Measurements from ENCODE around the gene WDR87. TPM values are rescaled to one million over a fixed set of nuclear protein-coding genes. Genes with fewer than 3 reads are reported as not detected.

WDR87 gene
- total RNA-seq, 1 donor from 2014 or later = not detected

- Mint-ChIP-seq H3K27me3 (ENCODE audit: insufficient read depth, low read depth) (no peaks in the 10 kb centered on the region), H3K36me3 (peaks cover 13% of the 10 kb centered on the region), H3K4me1 (peaks cover 53% of the 10 kb centered on the region), H3K27ac (peak overlapping the region; percentile 26), H3K4me3 (peak overlapping the region; percentile 62), H3K9me3 (peaks cover 13% of the 10 kb centered on the region)
- TF ChIP-seq EZH2phosphoT487 (IDR thresholded peaks at IDR 0.05) (no peak), EZH2 (IDR thresholded peaks at IDR 0.05) (no peak), CTCF (IDR thresholded peaks at IDR 0.05) (no peak)
- Histone ChIP-seq H3K27me3 (no peaks in the 10 kb centered on the region), H3K4me1 (peaks cover 53% of the 10 kb centered on the region), H3K79me2 (ENCODE audit: low read depth) (peaks cover 92% of the 10 kb centered on the region), H3K4me3 (peak overlapping the region; percentile 25), H3K9me3 (ENCODE audit: low read depth) (no peaks in the 10 kb centered on the region), H3F3A (ENCODE audit: low read depth) (peaks cover 44% of the 10 kb centered on the region), H4K20me1 (ENCODE audit: low read depth) (peaks cover 20% of the 10 kb centered on the region), H3K27ac (peak overlapping the region; percentile 89), H3K36me3 (no peaks in the 10 kb centered on the region), H3K9ac (no peak overlapping the region), H2AFZ (replicated peaks) (no peak overlapping the region), H3K4me2 (peak overlapping the region; percentile 74)
- peak; percentile 15 for DNase-seq (ENCODE audit: low spot score)
These were observed 26.9 kb upstream of the WDR87 start for GRCh38 chr19:37932985-37933936.

GRCh38 chr19:37931881-37932655 lies 25.7 kb upstream of the WDR87 start:
- Histone ChIP-seq H3K79me2 (ENCODE audit: low read depth) (peaks cover 91% of the 10 kb centered on the region), H3K4me3 (peak overlapping the region; percentile 25), H3K27me3 (no peaks in the 10 kb centered on the region), H3K9me3 (ENCODE audit: low read depth) (no peaks in the 10 kb centered on the region), H3K9ac (no peak overlapping the region), H2AFZ (replicated peaks) (peak overlapping the region; percentile 1), H4K20me1 (ENCODE audit: low read depth) (peaks cover 20% of the 10 kb centered on the region), H3K36me3 (no peaks in the 10 kb centered on the region), H3K27ac (peak overlapping the region; percentile 89), H3F3A (ENCODE audit: low read depth) (peaks cover 44% of the 10 kb centered on the region), H3K4me2 (peak overlapping the region; percentile 74), H3K4me1 (peaks cover 58% of the 10 kb centered on the region)
- TF ChIP-seq CTCF (IDR thresholded peaks at IDR 0.05) (peak; percentile 17), EZH2 (IDR thresholded peaks at IDR 0.05) (no peak), EZH2phosphoT487 (IDR thresholded peaks at IDR 0.05) (no peak)
- Mint-ChIP-seq H3K27me3 (ENCODE audit: insufficient read depth, low read depth) (no peaks in the 10 kb centered on the region), H3K4me1 (peaks cover 58% of the 10 kb centered on the region), H3K9me3 (peaks cover 10% of the 10 kb centered on the region), H3K36me3 (peaks cover 13% of the 10 kb centered on the region), H3K4me3 (peak overlapping the region; percentile 62), H3K27ac (peak overlapping the region; percentile 29)
- peak; percentile 87 for DNase-seq (ENCODE audit: low spot score)

- H3K27ac Mint-ChIP-seq = no peak overlapping the region
- peaks cover 91% of the 10 kb centered on the region for H3K79me2 ChIP-seq (ENCODE audit: low read depth)
- TF ChIP-seq EZH2phosphoT487 (IDR thresholded peaks at IDR 0.05) (no peak), CTCF (IDR thresholded peaks at IDR 0.05) (no peak)
- no peaks in the 10 kb centered on the region for H3K9me3 ChIP-seq (ENCODE audit: low read depth)
- H4K20me1 ChIP-seq (ENCODE audit: low read depth) = peaks cover 20% of the 10 kb centered on the region
- H3K9ac ChIP-seq = no peak overlapping the region
- H3K27me3 Mint-ChIP-seq (ENCODE audit: insufficient read depth, low read depth) = no peaks in the 10 kb centered on the region
- no peak overlapping the region for H3K4me3 Mint-ChIP-seq
- H3K36me3 ChIP-seq = no peaks in the 10 kb centered on the region
- H3K27ac ChIP-seq = no peak overlapping the region
- no peak overlapping the region for H2AFZ ChIP-seq (replicated peaks)
- H3K4me2 ChIP-seq = no peak overlapping the region
- H3F3A ChIP-seq (ENCODE audit: low read depth) = peaks cover 44% of the 10 kb centered on the region
- peaks cover 62% of the 10 kb centered on the region for H3K4me1 Mint-ChIP-seq
- H3K9me3 Mint-ChIP-seq = peaks cover 2% of the 10 kb centered on the region
- no peak for DNase-seq (ENCODE audit: low spot score)
- H3K4me3 ChIP-seq = no peak overlapping the region
- H3K36me3 Mint-ChIP-seq = peaks cover 7% of the 10 kb centered on the region
- H3K27me3 ChIP-seq = no peaks in the 10 kb centered on the region
- H3K4me1 ChIP-seq = peaks cover 58% of the 10 kb centered on the region
These were observed 24.0 kb upstream of the WDR87 start for GRCh38 chr19:37930416-37930815.

All from neural progenitor cell (in vitro differentiated cells).